ENCODE measurements around the gene MSH3. TPM values are rescaled to one million over a fixed set of nuclear protein-coding genes. Genes with fewer than 3 reads are reported as not detected.

The MSH3 gene
- total RNA-seq, 1 donor from 2014 or later: 17.6 TPM

GRCh38 chr5:80919678-80920196 lies 265.3 kb downstream of the MSH3 start:
- DNase-seq (ENCODE audit: low spot score) (no peak), ATAC-seq (no peak)
- intact Hi-C loops (cut with DNase I): no loop called here

- DNase-seq (ENCODE audit: low spot score) (no peak), ATAC-seq (no peak)
- intact Hi-C loops (cut with DNase I): no loop called here
Measured at GRCh38 chr5:80920333-80920732, 265.9 kb downstream of the MSH3 start.

DNA sequence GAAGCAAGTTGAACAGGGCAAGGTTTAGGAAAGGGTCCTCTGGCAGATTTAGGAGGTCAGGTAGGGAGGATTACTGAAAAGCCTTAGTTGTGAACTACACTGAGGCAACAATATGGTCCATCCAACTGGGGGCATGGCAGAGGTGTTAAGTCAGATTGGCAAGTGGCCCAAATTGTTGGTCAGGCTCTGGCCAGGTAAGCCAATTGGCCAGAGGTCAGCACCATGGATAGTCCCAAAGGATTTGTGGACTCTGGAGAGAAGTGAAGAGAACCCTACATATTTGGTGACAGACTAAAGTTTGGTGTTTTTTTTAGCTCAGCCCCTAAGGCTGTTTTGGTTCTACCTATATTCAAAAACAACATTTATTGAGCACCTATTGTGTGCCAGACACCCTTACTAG lies 266.6 kb downstream of the MSH3 start:
- intact Hi-C loops (cut with DNase I): no loop called here
- DNase-seq (ENCODE audit: low spot score) (no peak), ATAC-seq (no peak)

GRCh38 chr5:80925931-80926330 lies 271.5 kb downstream of the MSH3 start:
- DNase-seq (ENCODE audit: low spot score) (no peak), ATAC-seq (no peak)
- intact Hi-C loops (cut with DNase I): no loop called here

Other genes starting within 250 kb of the MSH3 start
- 68.4 TPM for gene ZFYVE16, start 246.6 kb upstream of the MSH3 start, total RNA-seq
- 3.9 TPM for gene FAM151B, start 166.6 kb upstream of the MSH3 start, total RNA-seq
- gene ANKRD34B, start 84.4 kb upstream of the MSH3 start, total RNA-seq: not detected
- 13.3 TPM for gene DHFR, start 331 bp downstream of the MSH3 start, total RNA-seq

Measured in sciatic nerve (tissue), 2 donors.